Spleen (tissue), 11 donors: ENCODE measurements around the gene LUZP4. TPM values are rescaled to one million over a fixed set of nuclear protein-coding genes. Genes with fewer than 3 reads are reported as not detected.
"Not testable (repeated sequence)": the region's sequence is repeated elsewhere in the genome, so short reads cannot be mapped to it uniquely, and the experiment has no call there.

Experiments
- DNase-seq: peaks from one replicate; pipeline ENCODE4 v3.0.0-alpha.2; 2020
- H3K27ac ChIP-seq, 8 donors: fragments of 200-600 bp; sonication (generic) in 7 of 8; 1 replicate in 4 of 8; 2 replicates in 4 of 8; pipeline versions ENCODE4 v1.5.0 to v1.8.0; 2016 to 2021; ENCODE audit warnings: inconsistent platforms in 4 of 8, mild to moderate bottlenecking in 4 of 8, moderate library complexity in 1 of 8
- H3K27me3 ChIP-seq, 7 donors: fragments of 200-600 bp; sonication (generic) in 6 of 7; replicated peaks in 1 of 7; 1 replicate in 4 of 7; 2 replicates in 3 of 7; pipeline versions ENCODE4 v1.5.0 to v1.8.0; 2016 to 2021; ENCODE audit warnings: inconsistent platforms in 3 of 7, mild to moderate bottlenecking in 1 of 7
- H3K36me3 ChIP-seq, 6 donors: fragments of 200-600 bp; sonication (generic) in 5 of 6; 1 replicate in 4 of 6; 2 replicates in 2 of 6; pipeline versions ENCODE4 v1.5.0 to v1.8.0; 2016 to 2021; ENCODE audit warnings: inconsistent platforms in 2 of 6
- H3K4me1 ChIP-seq, 6 donors: fragments of 200-600 bp; sonication (generic) in 5 of 6; 1 replicate in 3 of 6; 2 replicates in 3 of 6; pipeline versions ENCODE4 v1.5.0 to v1.8.0; 2016 to 2021; ENCODE audit warnings: inconsistent platforms in 3 of 6
- H3K4me3 ChIP-seq, 8 donors: fragments of 200-600 bp; sonication (generic) in 7 of 8; 1 replicate in 4 of 8; 2 replicates in 4 of 8; pipeline versions ENCODE4 v1.5.0 to v1.8.0; 2016 to 2021; ENCODE audit warnings: inconsistent platforms in 4 of 8, mild to moderate bottlenecking in 4 of 8, moderate library complexity in 2 of 8
- H3K9me3 ChIP-seq, 8 donors: fragments of 200-600 bp; sonication (generic) in 7 of 8; 1 replicate in 4 of 8; 2 replicates in 4 of 8; pipeline versions ENCODE4 v1.5.0 to v1.8.0; 2016 to 2021; ENCODE audit warnings: inconsistent platforms in 4 of 8
- POLR2A ChIP-seq, 3 donors: fragments of 450-650 bp; IDR thresholded peaks; one replicate each; pipeline ENCODE4 v1.5.1; 2017; ENCODE audit warnings: antibody characterized with exemption in 3 of 3, mild to moderate bottlenecking in 1 of 3
- POLR2AphosphoS5 ChIP-seq, 3 donors: sonication (generic); formaldehyde crosslinking; IDR thresholded peaks; one replicate each; pipeline ENCODE4 v1.5.1; 2017; ENCODE audit warnings: antibody characterized with exemption in 3 of 3
- WGBS, 5 donors: extraction: QIAGEN DNeasy Blood & Tissue Kit in 3 of 5; methylation state at CpG; one replicate each; pipeline versions ENCODE4 v1.1.5 to v1.1.7; 2013 to 2018; 5-methylcytosine and 5-hydroxymethylcytosine counted together
- intact Hi-C: fragments of 100-400 bp; cut with DNase I; formaldehyde crosslinking; loops from one replicate; pipeline ENCODE4 v1.15.0; 2023; ENCODE audit warnings: low total_unique reads
- polyA plus RNA-seq, 3 donors: library from polyadenylated mRNA; stranded (reverse); fragments of 200-250 nt; gene quantifications; one replicate each; pipeline ENCODE4 v1.2.1, GENCODE V29; 2013
- total RNA-seq, 7 donors: library from RNA; depleted of rRNA in 3 of 7; stranded (reverse); fragments of >200 nt in 3 of 7; fragmentation: NEBNext Ultra II Directional in 4 of 7; extraction: Animal tissue kit (Norgen Biotek cat#: 25700) in 4 of 7; gene quantifications; one replicate each; pipeline versions ENCODE4 v1.1.0 to v1.2.1, GENCODE V29; 2016 to 2021
- TF ChIP-seq, protein P1 (sequence below), 11 experiments: fragments of 200-600 bp in 7 of 11; fragments of 450-650 bp in 4 of 11; sonication (generic) in 4 of 11; IDR thresholded peaks in 8 of 11; conservative IDR thresholded peaks in 3 of 11; 1 replicate in 7 of 11; 2 replicates in 4 of 11; pipeline versions ENCODE4 v1.4.0 to v1.8.0; 2016 to 2021; ENCODE audit warnings: antibody characterized with exemption in 11 of 11, inconsistent platforms in 4 of 11, mild to moderate bottlenecking in 1 of 11
- donor health status: healthy with polysubstance abuse.
- donor health status: DM: no; HTN: no; CAD: no; lungs with moderate emphysema.
- donor health status: DM: no; HTN: no; CAD: no.
- donor health status: Bipolar disorder and iron deficiency.
- donor health status: healthy.
- donor health status: DM: no; HTN: no; CAD: no.
- donor health status: DM: yes; HTN: yes; CAD: no.

The LUZP4 gene
- total and polyA plus RNA-seq, 10 donors: not detected

DNA sequence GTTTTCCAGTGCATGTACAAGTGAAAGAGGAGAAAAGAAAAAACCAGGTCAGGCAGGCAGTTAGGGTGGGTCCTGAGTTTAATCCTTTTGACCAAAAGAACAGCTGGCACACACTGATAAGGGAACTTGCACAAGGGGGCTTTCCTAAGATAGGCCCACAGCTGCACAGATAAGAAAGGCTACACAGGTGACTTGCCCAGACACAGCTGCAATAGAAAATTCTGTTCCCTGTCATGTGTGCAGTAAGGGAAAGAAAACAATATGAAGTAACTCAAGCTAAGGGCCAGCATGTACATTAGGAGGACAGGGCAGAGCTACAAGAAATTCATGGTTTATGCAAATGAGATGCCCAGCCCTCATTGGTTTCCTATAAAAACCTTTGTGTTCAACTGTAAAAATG is 32.9 kb downstream of the LUZP4 start:
- no peak overlapping the region for H3K27ac ChIP-seq
- no peaks in the 10 kb centered on the region for H3K4me1 ChIP-seq
- intact Hi-C loops: no loop called here
- no peaks in the 10 kb centered on the region for H3K9me3 ChIP-seq
- H3K4me3 ChIP-seq: no peak overlapping the region
- no peak for TF ChIP-seq POLR2AphosphoS5 (IDR thresholded peaks at IDR 0.05)
- TF ChIP-seq, protein P1, sequence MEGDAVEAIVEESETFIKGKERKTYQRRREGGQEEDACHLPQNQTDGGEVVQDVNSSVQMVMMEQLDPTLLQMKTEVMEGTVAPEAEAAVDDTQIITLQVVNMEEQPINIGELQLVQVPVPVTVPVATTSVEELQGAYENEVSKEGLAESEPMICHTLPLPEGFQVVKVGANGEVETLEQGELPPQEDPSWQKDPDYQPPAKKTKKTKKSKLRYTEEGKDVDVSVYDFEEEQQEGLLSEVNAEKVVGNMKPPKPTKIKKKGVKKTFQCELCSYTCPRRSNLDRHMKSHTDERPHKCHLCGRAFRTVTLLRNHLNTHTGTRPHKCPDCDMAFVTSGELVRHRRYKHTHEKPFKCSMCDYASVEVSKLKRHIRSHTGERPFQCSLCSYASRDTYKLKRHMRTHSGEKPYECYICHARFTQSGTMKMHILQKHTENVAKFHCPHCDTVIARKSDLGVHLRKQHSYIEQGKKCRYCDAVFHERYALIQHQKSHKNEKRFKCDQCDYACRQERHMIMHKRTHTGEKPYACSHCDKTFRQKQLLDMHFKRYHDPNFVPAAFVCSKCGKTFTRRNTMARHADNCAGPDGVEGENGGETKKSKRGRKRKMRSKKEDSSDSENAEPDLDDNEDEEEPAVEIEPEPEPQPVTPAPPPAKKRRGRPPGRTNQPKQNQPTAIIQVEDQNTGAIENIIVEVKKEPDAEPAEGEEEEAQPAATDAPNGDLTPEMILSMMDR (IDR thresholded peaks at IDR 0.05 in 8 of 11, conservative IDR thresholded peaks at IDR 0.05 in 3 of 11): no peak
- TF ChIP-seq POLR2A (IDR thresholded peaks at IDR 0.05): no peak
- no peaks in the 10 kb centered on the region for H3K36me3 ChIP-seq
- no peaks in the 10 kb centered on the region for H3K27me3 ChIP-seq
- DNase-seq: no peak

- DNase-seq: no peak
- H3K36me3 ChIP-seq: no peaks in the 10 kb centered on the region
- H3K4me3 ChIP-seq: no peak overlapping the region
- H3K9me3 ChIP-seq: no peaks in the 10 kb centered on the region
- no peaks in the 10 kb centered on the region for H3K4me1 ChIP-seq
- TF ChIP-seq, protein P1 (IDR thresholded peaks at IDR 0.05 in 8 of 11, conservative IDR thresholded peaks at IDR 0.05 in 3 of 11): no peak
- TF ChIP-seq POLR2A (IDR thresholded peaks at IDR 0.05) (no peak), POLR2AphosphoS5 (IDR thresholded peaks at IDR 0.05) (no peak)
- intact Hi-C loops: no loop called here
- 53 to 81% (median 57%) methylated on average over 3 of the region's 3 CpGs for WGBS, 5 donors
- peaks cover 0 to under 1% (median 0%) of the 10 kb centered on the region in 7 donors for H3K27me3 ChIP-seq
- no peak overlapping the region for H3K27ac ChIP-seq
Measured at GRCh38 chrX:115324194-115324593, 34.7 kb downstream of the LUZP4 start.

DNA sequence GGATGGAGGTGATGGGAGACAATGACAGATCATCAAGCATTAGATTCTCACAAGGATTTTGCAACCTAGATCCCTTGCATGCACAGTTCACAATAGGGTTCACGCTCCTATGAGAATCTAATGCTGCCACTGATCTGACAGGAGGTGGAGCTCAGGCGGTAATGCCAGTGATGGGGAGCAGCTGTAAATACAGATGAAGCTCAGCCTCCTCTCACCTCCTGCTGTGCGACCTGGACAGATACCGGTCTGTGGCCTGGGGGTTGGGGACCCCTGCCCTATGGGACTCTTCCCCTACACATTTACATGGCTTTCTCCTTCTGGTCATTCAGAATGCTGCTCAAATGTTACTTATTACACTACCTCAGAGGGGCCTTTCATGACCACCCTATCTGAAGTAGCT is 39.8 kb downstream of the LUZP4 start:
- not testable (repeated sequence) for H3K4me1 ChIP-seq, H3K36me3 ChIP-seq, DNase-seq, H3K4me3 ChIP-seq, H3K27ac ChIP-seq, H3K9me3 ChIP-seq
- intact Hi-C loops: loop anchor here (5.0 kb wide), 1 partner anchor 313 kb away; no protein-coding TSS in a partner anchor
- WGBS, 5 donors: 53 to 93% (median 81%) methylated on average over 4 of the region's 4 CpGs
- H3K27me3 ChIP-seq: peaks cover 0 to 24% (median 0%) of the 10 kb centered on the region in 7 donors

- Histone ChIP-seq H3K27ac (no peak overlapping the region), H3K9me3 (no peaks in the 10 kb centered on the region), H3K4me3 (no peak overlapping the region), H3K4me1 (peaks cover 0 to 3% (median 0%) of the 10 kb centered on the region in 6 donors), H3K36me3 (no peaks in the 10 kb centered on the region), H3K27me3 (peaks cover 0 to 24% (median 0%) of the 10 kb centered on the region in 7 donors)
- TF ChIP-seq, protein P1 (IDR thresholded peaks at IDR 0.05 in 8 of 11, conservative IDR thresholded peaks at IDR 0.05 in 3 of 11): peak; percentile 8 to 85 (median 72)
- no peak for TF ChIP-seq POLR2AphosphoS5 (IDR thresholded peaks at IDR 0.05)
- DNase-seq: no peak
- intact Hi-C loops: no loop called here
- WGBS, 5 donors: 16 to 25% (median 21%) methylated on average over 17 to 18 of the region's 18 CpGs
Measured at GRCh38 chrX:115330498-115331168, 41.1 kb downstream of the LUZP4 start.
